GM19468 (cell line): ENCODE results near the gene MAST4.
"Not testable (repeated sequence)": the region's sequence is repeated elsewhere in the genome, so short reads cannot be mapped to it uniquely, and the experiment has no call there.

Experiments
- ATAC-seq: cut with Tn5 transposase; IDR thresholded peaks from one replicate; pipeline ENCODE4 v1.9.1; 2021; ENCODE audit warnings: mild to moderate bottlenecking, moderate library complexity, moderate number of reproducible peaks; ENCODE audit not compliant: unreplicated experiment; ENCODE audit errors: extremely low read depth

The MAST4 gene

GRCh38 chr5:66796305-66797292, 200.4 kb downstream of the MAST4 start:
- no peak for ATAC-seq

GRCh38 chr5:66802941-66803340, 206.7 kb downstream of the MAST4 start:
- ATAC-seq = no peak

- no peak for ATAC-seq
Measured at GRCh38 chr5:66805514-66806430, 209.6 kb downstream of the MAST4 start.

- no peak for ATAC-seq
Measured at GRCh38 chr5:66807743-66808142, 211.6 kb downstream of the MAST4 start.

GRCh38 chr5:66808663-66809062, 212.5 kb downstream of the MAST4 start:
- ATAC-seq = no peak

GRCh38 chr5:66810151-66810550, 214.0 kb downstream of the MAST4 start:
- ATAC-seq = no peak

GRCh38 chr5:66810848-66811261, 214.7 kb downstream of the MAST4 start:
- no peak for ATAC-seq

- ATAC-seq = no peak
Measured at GRCh38 chr5:66812291-66812690, 216.1 kb downstream of the MAST4 start.

GRCh38 chr5:66813306-66813705, 217.1 kb downstream of the MAST4 start:
- ATAC-seq = no peak

- ATAC-seq = no peak
Measured at GRCh38 chr5:66814146-66814991, 218.2 kb downstream of the MAST4 start.

- no peak for ATAC-seq
Measured at GRCh38 chr5:66818304-66818934, 222.2 kb downstream of the MAST4 start.

GRCh38 chr5:66818935-66819328, 222.7 kb downstream of the MAST4 start:
- no peak for ATAC-seq

GRCh38 chr5:66820630-66821207, 224.5 kb downstream of the MAST4 start:
- no peak for ATAC-seq

- no peak for ATAC-seq
Measured at GRCh38 chr5:66821688-66822429, 225.7 kb downstream of the MAST4 start.

GRCh38 chr5:66822906-66823305, 226.7 kb downstream of the MAST4 start:
- ATAC-seq = not testable (repeated sequence)

- ATAC-seq = no peak
Measured at GRCh38 chr5:66824476-66824875, 228.3 kb downstream of the MAST4 start.

GRCh38 chr5:66826263-66826662, 230.1 kb downstream of the MAST4 start:
- no peak for ATAC-seq

- ATAC-seq = no peak
Measured at GRCh38 chr5:66826696-66827095, 230.5 kb downstream of the MAST4 start.
